ENCODE results near the gene AOPEP.

The AOPEP gene

DNA sequence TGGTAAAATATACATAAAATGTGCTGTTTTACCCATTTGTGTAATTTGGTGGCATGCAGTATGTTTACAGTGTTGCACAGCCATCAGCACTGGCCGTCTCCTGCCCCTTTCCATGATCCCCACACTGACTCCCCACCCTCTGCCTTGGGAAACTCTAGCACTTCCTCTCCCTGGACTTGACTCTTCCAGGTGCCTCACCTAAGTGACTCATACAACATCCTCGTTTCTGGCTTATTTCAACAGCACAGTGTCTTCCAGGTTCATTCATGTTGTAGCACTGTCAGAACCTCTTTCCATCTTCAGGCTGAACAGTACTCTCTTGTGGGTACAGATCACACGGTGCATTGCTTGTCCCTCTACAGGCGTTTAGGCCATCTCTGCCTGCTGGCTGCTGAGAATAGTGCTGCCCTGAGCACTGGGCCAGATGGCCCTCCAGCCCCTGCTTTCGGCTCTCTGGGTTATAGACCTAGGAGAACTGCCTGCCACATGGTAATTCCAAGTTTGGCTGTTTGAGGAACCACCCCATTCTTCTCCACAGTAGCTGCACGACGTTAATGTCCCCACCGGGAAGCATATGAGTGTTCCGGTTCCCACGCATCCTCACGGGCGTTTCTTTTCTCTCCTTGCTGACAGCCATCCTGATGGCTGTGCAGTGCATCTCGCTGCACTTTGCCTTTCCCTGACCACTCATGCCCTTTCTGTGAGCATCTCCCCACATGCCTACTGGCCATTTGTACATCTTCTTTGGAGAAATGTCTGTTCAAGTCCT is 379.2 kb downstream of the AOPEP start:
- DNase-seq: no peak

DNA sequence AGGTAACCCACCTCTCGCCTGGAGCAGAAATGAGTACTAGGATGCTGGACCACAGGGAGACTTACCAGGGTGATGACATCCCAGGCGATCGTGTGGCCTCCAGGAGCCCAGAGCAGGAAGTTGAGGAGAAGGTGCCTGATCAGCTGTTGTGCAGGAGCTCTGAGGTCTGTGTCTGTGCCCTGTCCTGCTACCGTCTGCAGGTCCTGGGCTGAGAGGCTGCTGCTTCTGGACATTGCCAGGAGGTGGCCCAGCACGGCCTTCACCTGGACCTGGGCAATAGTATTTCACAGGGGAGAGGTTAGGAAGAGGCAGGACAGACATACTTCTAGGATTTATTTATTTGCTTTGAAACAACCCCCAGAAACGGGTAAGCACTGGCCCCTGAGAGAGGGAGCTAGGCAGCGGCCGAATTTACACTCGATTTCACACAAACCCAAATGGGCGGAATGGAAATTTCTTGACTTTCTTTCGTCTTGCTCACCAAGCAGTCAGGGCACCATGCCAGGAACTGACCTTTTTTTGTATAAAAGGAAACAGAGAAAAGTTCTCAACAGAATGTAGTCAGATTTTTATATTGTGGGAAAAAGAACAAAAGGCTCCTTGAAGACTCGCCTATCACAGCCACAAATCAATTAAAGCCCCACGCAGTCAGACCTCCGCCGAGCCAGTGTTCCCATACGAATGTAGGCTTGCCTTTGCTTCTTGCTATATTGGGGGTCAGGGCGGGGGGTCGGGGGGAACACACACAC is 380.7 kb downstream of the AOPEP start:
- DNase-seq: no peak

DNA sequence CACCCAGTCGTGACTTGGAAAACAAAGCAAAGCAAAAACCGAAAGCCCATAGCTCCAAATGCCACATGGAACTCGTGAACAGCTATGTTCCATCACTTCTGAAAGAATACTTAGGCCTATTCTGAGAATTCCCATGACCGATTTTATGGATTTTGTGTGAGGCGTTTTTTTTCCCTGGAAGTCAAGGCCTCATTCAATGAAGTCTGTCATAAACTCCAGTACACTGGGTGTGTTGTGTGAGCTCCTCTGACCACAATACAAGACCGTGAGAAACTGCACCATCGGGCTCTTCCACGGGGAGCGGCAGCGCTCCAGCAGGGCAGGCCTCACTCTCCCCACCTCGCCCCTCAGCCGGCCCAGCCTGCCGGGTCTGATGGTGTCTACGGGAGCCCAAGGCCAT is 381.5 kb downstream of the AOPEP start:
- no peak for DNase-seq

DNA sequence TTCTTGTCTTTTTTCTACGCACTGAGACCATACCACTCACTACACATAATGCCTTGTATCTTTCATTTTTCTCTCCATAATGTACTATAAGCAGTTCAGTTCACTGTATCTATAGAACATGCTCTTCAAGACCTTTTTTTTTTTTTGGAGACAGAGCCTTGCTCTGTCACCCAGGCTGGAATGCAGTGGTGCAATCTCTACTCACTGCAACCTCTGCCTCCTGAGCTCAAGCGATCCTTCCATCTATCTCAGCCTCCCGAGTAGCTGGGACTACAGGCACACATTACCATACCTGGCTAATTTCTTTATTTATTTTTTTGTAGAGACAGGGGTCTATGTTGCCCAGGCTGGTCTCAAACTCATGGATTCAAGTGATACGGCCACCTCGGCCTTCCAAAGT is 382.3 kb downstream of the AOPEP start:
- DNase-seq: no peak

DNA sequence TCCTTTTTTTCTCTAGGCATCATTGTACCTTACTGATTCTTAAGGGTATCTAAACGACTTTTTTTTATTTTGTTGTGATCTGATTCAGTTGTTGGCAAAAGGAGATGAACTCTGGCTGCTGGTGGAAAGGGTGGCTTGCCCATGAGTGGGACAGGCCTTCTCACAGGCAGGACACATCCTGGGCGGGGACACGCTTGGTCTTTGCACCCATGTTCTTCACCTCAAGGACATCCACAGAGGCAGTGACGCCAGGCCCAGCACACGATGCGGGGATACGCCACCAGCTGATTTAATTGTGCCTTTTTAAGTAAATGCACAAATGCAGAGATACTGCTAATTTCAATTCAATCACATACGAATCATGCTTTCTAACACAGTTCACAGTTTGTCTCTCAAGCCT is 383.0 kb downstream of the AOPEP start:
- no peak for DNase-seq

DNA sequence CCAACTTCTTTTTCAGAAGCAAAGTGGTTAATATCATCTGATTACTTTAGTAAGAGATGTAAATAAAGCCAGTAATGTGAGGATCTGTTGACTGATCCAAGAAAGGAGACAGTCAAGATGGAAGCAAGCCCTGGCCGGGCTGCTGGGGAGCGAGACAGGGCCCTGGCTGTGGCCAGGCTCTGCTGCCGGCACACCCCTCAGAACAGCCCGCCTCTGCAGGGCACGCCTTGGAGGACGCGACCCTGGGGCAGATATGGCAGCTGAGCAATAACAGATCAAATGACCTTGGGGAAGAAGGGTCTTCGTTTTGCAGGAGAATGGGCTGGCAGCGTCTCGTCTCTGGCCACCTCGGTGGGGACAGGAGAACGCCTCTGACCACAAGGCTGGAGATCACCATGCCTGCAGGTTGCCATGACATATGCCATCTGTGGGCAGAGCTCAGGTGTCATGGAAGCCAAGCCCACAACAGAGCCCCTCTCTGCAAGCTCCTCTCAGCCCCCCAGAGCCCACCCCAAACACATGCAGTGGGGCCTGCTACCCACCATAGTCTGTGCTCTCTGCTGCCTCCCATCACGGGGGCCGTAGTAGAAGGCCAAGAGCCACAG is 384.5 kb downstream of the AOPEP start:
- DNase-seq: no peak

DNA sequence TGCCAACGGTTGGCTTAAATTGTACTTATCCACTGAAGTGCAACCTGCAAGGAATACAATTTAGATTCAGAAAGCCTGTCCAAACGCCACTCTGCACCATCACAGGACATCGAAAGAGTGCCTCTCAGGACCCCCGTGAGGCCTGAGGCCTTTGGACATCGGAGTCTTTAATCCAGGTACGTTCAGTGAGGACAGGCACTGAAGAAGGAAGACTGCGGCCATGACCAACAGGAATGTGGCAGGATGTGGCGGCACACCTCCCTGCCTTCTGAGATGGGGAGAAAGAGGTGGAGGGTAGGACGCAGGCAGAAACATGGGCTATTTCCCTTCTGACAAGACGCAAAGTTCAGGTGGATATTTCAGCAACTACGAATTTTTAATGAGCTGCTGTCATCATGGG is 385.2 kb downstream of the AOPEP start:
- DNase-seq: no peak

DNA sequence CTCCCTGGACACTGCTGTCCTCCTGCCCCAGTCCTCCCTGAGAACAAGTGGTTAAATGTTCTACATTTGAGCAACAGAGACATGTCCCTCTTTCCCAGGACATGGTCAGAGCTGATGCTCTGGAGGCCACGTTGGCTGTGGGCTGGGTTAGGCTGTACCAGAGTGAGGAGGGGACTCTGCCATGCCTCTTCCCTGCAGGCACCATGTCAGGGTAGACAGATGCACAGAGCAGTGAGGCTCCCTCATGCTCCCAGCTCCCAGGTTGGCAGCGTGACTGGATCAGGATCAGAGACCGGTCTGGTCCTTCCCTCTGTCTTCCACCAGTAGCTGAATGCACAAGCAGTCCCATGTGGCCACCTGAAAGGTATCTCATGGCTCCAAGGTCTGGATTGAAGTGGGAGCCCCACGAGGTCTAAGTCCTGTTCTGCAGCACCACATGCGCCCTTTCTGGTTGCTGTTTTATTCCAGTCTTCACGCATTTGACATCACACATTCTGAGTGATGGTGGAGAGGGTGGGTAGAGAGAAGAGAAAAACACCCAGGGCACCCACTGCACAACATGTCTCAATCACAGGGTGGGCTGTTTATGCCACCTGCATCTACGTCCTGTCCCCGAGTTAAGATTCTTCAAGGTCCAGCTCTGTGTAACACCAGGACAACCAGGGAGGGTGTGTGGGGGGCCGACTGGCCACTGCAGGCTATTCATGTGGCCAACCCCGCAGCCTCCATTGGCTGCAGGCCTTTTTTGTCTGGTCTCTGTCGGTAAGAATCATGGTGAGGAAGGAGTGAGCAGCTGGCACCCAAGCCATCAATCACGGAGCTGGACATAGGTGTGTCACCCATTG is 386.2 kb downstream of the AOPEP start:
- no peak for DNase-seq

DNA sequence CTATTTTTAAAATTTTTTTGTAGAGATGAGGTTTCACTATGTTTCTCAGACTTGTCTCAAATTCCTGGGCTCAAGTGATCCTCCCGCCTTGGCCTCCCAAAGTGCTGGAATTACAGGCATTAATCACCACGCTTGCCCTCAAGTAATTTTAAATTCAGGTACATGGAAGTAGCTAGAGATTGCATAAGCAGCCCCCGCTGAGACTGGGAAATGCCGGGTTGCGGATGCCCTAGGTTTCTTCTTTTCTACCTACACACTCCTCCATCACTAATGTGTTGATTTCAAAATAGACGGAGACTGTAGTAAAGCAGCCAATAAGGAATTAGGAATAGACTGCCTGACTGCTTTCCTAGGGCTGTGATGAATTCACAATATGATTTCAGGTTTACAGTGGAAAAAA is 388.6 kb downstream of the AOPEP start:
- DNase-seq: no peak

DNA sequence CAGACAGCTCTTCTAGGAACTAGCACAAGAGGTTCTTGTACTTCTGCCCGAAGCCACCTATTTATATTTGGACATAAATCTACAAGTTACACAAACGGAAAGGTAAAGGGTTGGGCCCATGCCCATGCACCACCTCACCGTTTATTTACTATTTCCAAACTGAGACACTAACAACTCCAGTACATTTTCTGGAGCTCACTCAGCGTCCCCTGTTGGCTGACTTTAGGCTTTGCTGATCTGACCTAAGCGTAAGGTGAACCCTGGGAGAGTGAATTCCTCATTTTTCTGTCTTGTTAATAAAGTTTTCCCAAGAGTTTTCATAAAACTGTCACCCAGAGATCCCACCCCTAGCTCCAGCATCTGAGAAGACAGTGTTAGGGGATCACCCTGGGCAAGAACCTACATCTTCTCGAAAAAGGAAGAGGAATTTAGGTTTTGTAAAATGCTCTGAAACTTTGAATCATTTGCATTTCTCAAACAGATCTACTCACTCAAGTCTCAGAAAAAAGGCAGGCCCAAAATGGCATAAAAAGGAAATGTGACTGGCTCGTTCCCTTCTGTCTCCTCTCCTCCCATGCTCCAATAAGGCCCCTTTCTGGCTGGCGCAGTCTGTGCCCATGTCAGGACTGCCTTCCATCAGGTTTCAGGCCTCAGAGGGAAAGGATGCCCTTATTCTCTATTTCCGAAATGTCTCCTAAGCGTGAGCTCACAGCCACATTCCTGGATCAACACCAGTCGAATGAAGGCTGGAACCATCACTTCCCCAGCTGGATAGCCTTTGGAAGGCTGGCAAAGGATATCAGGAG is 389.7 kb downstream of the AOPEP start:
- DNase-seq: no peak

DNA sequence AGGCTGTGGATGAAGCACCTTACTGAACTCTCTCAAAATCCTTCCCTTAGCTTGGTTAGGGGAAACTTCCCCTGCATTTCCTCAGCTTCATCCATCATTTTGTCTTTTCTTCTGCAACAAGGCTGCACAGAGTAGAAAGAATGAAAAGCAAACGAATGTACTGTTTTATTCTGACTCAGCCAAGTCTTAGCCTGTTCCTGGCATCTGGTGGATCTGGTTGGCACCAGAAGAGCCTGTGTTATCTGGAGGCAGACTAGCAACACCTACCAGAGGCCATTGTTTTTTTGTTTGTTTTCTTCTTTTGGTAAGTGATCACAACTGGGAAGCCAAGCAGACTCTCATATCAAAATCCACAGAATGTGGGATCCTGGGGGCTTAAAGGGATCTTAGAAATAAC is 390.3 kb downstream of the AOPEP start:
- DNase-seq: no peak

DNA sequence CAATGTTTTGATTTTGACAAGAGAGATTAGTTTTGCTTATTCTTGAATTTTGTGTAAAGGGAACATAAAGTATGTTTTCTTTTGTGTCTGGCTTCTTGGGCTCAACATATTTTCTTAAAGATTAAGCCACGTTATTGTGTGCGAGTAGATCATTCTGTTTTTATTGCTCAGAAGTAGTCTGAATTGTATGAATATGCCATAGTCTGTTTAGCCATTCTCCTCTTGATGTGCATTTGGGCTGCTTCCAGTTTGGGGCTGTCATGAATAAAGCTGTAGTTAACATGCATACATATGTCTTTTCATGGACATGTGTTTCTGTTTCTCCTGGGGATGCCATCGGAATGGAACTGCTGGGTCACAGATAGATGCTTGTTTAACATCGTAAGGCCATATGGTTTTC is 392.1 kb downstream of the AOPEP start:
- no peak for DNase-seq

DNA sequence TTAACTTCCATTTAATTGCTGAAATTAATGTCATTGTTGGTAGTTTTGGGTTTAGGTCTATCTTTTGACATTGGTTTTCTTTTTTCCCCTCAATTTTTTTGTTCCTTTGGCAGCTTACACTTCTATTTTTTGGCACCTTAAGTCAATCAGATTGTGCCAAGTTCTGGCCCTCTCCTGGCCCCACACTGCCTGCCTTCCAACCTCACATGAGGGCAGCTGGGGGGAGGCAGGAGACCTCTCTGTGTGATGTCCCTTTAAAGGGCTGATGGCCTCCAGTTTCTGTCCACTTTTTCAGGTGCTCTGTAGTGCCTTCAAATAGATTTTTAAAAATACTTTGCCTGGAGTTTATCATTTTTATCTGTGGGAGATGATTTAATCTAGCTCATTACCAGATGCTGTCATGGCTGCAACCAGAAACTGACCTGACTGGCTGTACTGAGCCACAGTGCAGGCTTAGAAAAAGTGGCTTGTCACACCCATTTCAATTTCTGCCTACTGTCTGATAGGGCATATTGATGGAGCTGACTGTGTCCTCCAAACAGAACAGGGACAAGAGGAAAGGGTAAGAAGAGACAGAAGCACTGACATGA is 394.4 kb downstream of the AOPEP start:
- DNase-seq: no peak

DNA sequence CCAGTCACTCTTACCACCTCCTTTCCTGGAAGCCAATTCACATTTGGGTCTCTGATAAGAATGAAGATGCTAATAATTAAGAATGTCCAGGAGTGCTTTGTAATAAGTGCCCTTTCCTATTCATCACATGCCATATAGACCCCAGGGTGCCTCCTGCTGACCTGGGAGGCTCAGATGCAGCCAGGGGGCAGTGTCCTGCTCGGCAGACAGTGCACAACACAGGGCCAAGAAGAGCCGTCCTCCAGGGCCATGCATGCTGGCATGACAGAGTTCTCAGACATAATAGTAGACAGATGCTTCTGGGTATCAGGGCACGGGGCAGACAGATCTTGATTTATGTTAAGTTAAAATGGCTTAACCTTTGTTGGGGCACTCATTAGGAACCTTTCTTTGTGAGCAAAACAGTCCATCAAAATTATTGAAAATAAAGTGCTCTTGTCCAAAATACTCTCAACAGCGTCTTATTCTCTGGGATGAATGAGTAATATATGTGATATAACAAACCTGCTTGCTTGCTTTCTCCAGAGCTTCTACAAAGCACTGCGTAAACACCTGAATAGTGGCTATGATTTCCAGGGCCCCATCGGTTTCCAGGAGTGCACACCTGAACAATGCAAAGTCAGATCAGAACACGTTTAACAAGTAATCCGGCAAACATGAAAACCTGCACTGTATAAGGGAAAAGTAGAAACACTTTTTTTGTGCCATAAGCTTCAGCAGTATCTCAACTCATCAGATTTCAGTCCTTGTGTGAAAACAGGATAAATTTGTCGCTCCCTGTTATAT is 398.3 kb downstream of the AOPEP start:
- peak; percentile 34 for DNase-seq

DNA sequence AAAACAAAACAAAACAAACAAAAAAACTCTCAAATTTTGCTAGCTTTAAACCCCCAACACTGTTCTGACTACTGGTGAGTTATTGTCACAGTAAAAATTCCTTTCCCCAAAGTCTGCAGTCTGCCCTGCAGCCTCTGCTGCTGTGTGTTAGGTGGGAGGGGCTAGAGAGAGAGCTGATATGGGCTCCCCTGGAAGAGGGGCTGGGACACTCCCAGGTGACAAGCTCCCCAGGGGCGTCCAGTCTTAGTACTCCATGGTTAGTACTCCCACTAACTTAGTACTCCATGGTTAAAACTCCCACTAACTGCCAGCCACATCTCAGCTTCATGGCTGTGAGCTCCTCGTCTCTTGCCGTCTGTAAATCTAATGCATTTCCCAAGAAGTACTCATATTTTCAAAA is 399.2 kb downstream of the AOPEP start:
- DNase-seq: no peak

DNA sequence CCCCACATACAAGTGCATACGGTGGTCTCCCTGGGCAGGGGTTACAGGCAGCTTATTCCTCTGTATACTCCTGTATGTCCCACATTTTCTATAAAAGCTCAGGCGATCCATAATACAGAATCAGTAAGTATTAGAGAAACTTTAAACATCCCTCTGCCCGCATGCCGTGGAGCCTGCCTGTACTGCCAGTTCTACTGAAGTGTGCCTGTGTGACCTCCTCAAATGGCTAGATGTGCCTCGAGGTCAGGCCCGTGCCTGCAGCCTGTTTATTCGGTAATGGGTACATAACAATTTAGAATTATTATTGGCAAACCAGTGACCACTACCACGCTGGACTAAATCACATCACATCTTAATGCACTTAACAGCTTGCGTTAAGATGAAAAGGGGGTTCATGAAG is 400.2 kb downstream of the AOPEP start:
- DNase-seq: no peak

DNA sequence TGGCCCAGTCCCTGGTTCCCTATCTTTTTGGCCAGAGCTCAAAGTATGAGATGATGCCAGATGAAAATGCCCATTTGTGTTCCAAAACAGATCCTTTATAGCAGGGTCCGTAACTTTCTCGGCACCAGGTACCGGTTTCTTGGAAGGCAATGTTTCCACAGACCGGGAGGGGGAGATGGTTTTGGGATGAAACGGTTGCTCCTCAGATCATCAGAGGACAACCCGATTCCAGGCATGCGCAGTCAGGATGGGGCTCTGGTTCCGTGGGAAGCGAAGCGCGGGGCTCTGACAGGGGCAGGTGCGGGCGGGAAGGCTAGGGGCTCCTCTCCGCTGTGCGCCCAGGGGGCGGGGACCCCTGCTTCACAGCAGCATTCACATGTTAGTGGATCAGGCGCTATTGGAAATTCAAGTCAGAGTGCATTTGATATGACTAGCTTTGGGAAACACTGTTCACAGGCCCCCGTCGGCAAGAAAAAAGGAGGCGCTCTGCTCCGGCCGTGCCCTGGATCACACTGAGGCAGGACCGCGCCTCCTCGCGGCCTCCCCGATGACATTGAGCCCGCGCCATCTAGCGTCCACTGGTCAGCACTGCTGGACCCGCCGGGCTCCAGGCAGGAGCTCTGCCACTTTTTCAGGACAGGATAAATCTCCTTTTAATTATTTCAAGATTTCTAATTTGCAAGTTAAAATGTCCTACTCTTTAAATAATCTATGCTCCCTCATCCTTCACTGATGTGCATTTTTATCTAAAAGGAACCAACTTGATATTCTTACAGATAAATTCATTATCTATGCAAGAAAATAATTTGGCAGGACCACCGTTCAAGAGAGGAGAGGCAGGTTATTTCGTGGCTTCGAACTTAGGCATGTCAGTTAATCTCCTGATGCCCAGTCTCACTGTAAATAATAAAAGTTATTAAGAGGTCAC is 401.0 kb downstream of the AOPEP start:
- no peak for DNase-seq

DNA sequence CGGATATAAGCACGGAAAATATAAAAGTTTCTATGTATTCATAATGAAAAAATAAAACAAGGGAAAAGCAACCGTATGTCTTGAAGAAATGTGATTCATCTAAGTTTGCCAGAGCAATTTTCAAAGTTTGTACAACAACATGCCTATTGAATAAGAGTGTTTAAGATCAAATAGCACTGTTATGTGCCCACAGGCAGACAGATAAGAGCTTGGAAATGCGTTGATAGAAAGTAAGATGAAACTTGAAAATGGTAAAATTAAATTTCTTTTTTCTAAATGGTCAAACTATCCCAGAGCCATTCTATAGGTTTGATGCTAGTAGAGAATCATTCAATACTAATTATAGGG is 401.7 kb downstream of the AOPEP start:
- DNase-seq: no peak

DNA sequence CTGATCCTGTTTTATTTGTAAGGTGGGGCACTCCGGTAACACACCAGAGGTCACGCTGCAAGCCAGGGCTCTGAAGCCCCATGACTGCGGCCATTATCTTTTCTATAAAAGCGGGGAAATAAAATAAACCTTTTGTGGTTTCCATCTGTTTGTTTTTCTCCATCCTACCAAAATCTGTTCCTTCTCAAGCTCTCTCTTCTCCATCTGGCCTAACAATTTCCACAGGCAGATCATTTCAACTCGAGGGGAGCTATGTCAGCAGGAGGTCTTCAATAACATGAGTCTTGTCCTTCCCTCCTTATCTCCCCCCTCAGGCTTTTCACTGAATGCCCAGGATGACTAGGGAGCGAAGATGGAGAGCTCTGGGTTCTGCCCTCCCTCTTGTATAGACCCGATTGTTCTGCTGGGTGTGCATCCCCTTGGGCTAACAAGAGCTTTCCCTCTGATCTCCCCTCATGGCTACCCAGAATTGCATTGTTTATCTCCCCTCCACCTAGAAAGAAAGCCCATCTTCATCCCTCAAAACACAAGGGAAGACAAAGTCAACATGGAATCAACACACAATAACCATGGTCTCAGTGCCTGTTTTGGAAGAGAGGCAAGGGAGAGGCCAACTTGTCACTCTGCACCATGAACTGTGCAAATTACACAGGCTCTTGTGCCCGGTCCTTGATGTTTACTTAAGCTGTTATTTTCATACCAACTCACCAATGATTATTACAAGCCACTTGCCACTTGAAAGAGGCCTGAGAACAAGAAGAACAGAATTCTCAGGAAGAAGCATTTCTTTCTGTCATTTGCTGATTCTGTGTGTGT is 403.2 kb downstream of the AOPEP start:
- DNase-seq: peak; percentile 45
